Stomach (tissue), 4 donors: ENCODE data around the gene ENTPD6.

ENCODE experiments used
- EP300 ChIP-seq: sonication (generic); formaldehyde crosslinking; IDR thresholded peaks from one replicate; pipeline ENCODE4 v1.6.1; 2017; ENCODE audit warnings: antibody characterized with exemption
- POLR2A ChIP-seq, 4 donors: fragments of 450-650 bp; IDR thresholded peaks; one replicate each; pipeline ENCODE4 v1.6.1; 2016; ENCODE audit warnings: antibody characterized with exemption in 4 of 4, control low read depth in 2 of 4, mild to moderate bottlenecking in 1 of 4, moderate library complexity in 1 of 4
- POLR2AphosphoS5 ChIP-seq, 3 donors: sonication (generic); formaldehyde crosslinking; IDR thresholded peaks; one replicate each; pipeline ENCODE4 v1.6.1; 2016; ENCODE audit warnings: antibody characterized with exemption in 3 of 3
- TF ChIP-seq, protein P1 (sequence below), 7 experiments: fragments of 450-650 bp in 4 of 7; fragments of 200-600 bp in 3 of 7; sonication (generic) in 3 of 7; IDR thresholded peaks; one replicate each; pipeline ENCODE4 v1.5.1; 2016 to 2019; ENCODE audit warnings: antibody characterized with exemption in 7 of 7, control low read depth in 2 of 7, mild to moderate bottlenecking in 1 of 7

DNA sequence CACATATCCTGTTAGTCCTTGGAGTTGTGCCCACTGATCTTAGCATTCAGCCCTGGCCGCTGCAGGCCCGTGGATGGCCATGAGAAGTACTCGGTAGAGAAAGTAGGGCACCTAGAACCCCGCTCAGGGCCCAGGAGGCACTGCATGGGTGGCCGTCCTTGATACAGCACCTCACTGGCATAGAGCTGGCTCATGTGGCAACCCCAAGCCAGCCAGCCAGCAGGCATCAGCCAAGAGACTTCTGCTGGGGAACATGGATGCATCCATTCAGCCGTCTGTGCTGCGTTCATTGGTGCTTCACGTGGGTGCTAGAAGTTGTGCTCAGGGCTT is 62.9 kb downstream of the ENTPD6 start:
- TF ChIP-seq, protein P1, sequence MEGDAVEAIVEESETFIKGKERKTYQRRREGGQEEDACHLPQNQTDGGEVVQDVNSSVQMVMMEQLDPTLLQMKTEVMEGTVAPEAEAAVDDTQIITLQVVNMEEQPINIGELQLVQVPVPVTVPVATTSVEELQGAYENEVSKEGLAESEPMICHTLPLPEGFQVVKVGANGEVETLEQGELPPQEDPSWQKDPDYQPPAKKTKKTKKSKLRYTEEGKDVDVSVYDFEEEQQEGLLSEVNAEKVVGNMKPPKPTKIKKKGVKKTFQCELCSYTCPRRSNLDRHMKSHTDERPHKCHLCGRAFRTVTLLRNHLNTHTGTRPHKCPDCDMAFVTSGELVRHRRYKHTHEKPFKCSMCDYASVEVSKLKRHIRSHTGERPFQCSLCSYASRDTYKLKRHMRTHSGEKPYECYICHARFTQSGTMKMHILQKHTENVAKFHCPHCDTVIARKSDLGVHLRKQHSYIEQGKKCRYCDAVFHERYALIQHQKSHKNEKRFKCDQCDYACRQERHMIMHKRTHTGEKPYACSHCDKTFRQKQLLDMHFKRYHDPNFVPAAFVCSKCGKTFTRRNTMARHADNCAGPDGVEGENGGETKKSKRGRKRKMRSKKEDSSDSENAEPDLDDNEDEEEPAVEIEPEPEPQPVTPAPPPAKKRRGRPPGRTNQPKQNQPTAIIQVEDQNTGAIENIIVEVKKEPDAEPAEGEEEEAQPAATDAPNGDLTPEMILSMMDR (IDR thresholded peaks at IDR 0.05) = no peak
- TF ChIP-seq POLR2AphosphoS5 (IDR thresholded peaks at IDR 0.05) (no peak), POLR2A (IDR thresholded peaks at IDR 0.05) (no peak), EP300 (no peak)
